Endodermal cell (in vitro differentiated cells): ENCODE measurements around the gene GNAQ. TPM values are rescaled to one million over a fixed set of nuclear protein-coding genes. Genes with fewer than 3 reads are reported as not detected.

ENCODE experiments used
- DNase-seq: peaks from one replicate; pipeline ENCODE4 v3.0.0-alpha.2; 2017
- H3K27ac ChIP-seq: 2 replicates; pipeline ENCODE4 v1.5.1; 2013; ENCODE audit warnings: mild to moderate bottlenecking, low read depth, low read length, moderate library complexity
- H3K27me3 ChIP-seq: 2 replicates; pipeline ENCODE4 v1.6.1; 2013; ENCODE audit warnings: mild to moderate bottlenecking, low read length, moderate library complexity; ENCODE audit not compliant: insufficient read depth, control insufficient read depth, poor library complexity, severe bottlenecking
- H3K36me3 ChIP-seq: 2 replicates; pipeline ENCODE4 v1.7.0; 2013; ENCODE audit warnings: mild to moderate bottlenecking, low read length, moderate library complexity; ENCODE audit not compliant: control insufficient read depth, insufficient read depth
- H3K4me1 ChIP-seq: one replicate; pipeline ENCODE4 v1.7.0; 2013; ENCODE audit warnings: low read length; ENCODE audit not compliant: control insufficient read depth, insufficient read depth
- H3K4me3 ChIP-seq: 2 replicates; pipeline ENCODE4 v1.5.1; 2013; ENCODE audit warnings: mild to moderate bottlenecking, low read length, moderate library complexity
- H3K9ac ChIP-seq: 2 replicates; pipeline ENCODE4 v1.6.1; 2013; ENCODE audit warnings: mild to moderate bottlenecking, low read length, moderate library complexity; ENCODE audit not compliant: poor library complexity, severe bottlenecking; ENCODE audit errors: extremely low read depth
- H3K9me3 ChIP-seq: 2 replicates; pipeline ENCODE4 v1.6.1; 2013; ENCODE audit warnings: mild to moderate bottlenecking, low read length, moderate library complexity; ENCODE audit not compliant: control insufficient read depth
- H3K27ac Mint-ChIP-seq: 2 replicates; pipeline ENCODE4 v1.8.0; 2020; ENCODE audit warnings: mixed read lengths
- H3K27me3 Mint-ChIP-seq: 2 replicates; pipeline ENCODE4 v1.8.0; 2021; ENCODE audit warnings: mild to moderate bottlenecking, mixed read lengths; ENCODE audit not compliant: insufficient read depth
- H3K36me3 Mint-ChIP-seq: 2 replicates; pipeline ENCODE4 v1.8.0; 2020; ENCODE audit warnings: low read depth, mixed read lengths
- H3K4me1 Mint-ChIP-seq: 2 replicates; pipeline ENCODE4 v1.8.0; 2020; ENCODE audit warnings: mixed read lengths
- H3K4me3 Mint-ChIP-seq: 2 replicates; pipeline ENCODE4 v1.8.0; 2020; ENCODE audit warnings: mild to moderate bottlenecking, moderate library complexity, mixed read lengths
- H3K9me3 Mint-ChIP-seq: 2 replicates; pipeline ENCODE4 v1.8.0; 2020; ENCODE audit warnings: mild to moderate bottlenecking, mixed read lengths
- CTCF ChIP-seq: fragments of 200-600 bp; sonication (generic); conservative IDR thresholded peaks from 2 replicates; pipeline ENCODE4 v1.5.0; 2021; ENCODE audit warnings: antibody characterized with exemption, mild to moderate bottlenecking
- WGBS, 2 experiments: methylation state at CpG; one replicate each; pipeline versions ENCODE4 v1.1.5 to v1.1.7; 2013; ENCODE audit warnings: missing lambda C conversion rate in 2 of 2, mixed read lengths in 1 of 2; ENCODE audit not compliant: insufficient coverage in 1 of 2, insufficient read length in 1 of 2; 5-methylcytosine and 5-hydroxymethylcytosine counted together
- total RNA-seq, 2 donors: library from RNA; stranded (reverse); fragmentation: NEBNext Ultra II Directional in 1 of 2; extraction: Animal tissue kit (Norgen Biotek cat#: 25700) in 1 of 2; gene quantifications; 2 replicates in 1 of 2; 3 replicates in 1 of 2; pipeline ENCODE4 v1.2.1, GENCODE V29; 2021

GNAQ gene
- total RNA-seq, 2 donors from 2014 or later: 46.0 to 57.6 TPM

GRCh38 chr9:77803423-77803822, 228.2 kb downstream of the GNAQ start:
- 89 to 100% methylated on average over 1 of the region's 1 CpG for WGBS, 2 experiments
- no peaks in the 10 kb centered on the region for H3K27me3 Mint-ChIP-seq

GRCh38 chr9:77802515-77803293, 228.9 kb downstream of the GNAQ start:
- no peaks in the 10 kb centered on the region for H3K27me3 Mint-ChIP-seq
- no peak overlapping the region for H3K27ac Mint-ChIP-seq
- H3K27me3 ChIP-seq: no peaks in the 10 kb centered on the region
- H3K27ac ChIP-seq: no peak overlapping the region
- no peak overlapping the region for H3K9ac ChIP-seq
- WGBS, 2 experiments: 45 to 91% methylated on average over 2 to 7 of the region's 7 CpGs
- H3K36me3 Mint-ChIP-seq: no peaks in the 10 kb centered on the region
- no peak for DNase-seq
- H3K9me3 ChIP-seq: no peaks in the 10 kb centered on the region
- H3K9me3 Mint-ChIP-seq: no peaks in the 10 kb centered on the region
- no peaks in the 10 kb centered on the region for H3K36me3 ChIP-seq
- H3K4me1 ChIP-seq: no peaks in the 10 kb centered on the region
- H3K4me1 Mint-ChIP-seq: peaks cover 9% of the 10 kb centered on the region
- TF ChIP-seq CTCF: no peak
- no peak overlapping the region for H3K4me3 ChIP-seq
- no peak overlapping the region for H3K4me3 Mint-ChIP-seq

More at GRCh38 chr9:77803423-77803822, 228.2 kb downstream of the GNAQ start:
- Mint-ChIP-seq H3K4me3 (no peak overlapping the region), H3K4me1 (peaks cover 16% of the 10 kb centered on the region), H3K36me3 (no peaks in the 10 kb centered on the region), H3K9me3 (no peaks in the 10 kb centered on the region), H3K27ac (no peak overlapping the region)
- Histone ChIP-seq H3K36me3 (no peaks in the 10 kb centered on the region), H3K9me3 (no peaks in the 10 kb centered on the region), H3K4me1 (no peaks in the 10 kb centered on the region), H3K9ac (no peak overlapping the region), H3K4me3 (no peak overlapping the region), H3K27me3 (no peaks in the 10 kb centered on the region), H3K27ac (no peak overlapping the region)
- DNase-seq: no peak
- TF ChIP-seq CTCF: no peak

GRCh38 chr9:77802064-77802463, 229.5 kb downstream of the GNAQ start:
- no peak overlapping the region for H3K4me3 Mint-ChIP-seq
- Histone ChIP-seq H3K36me3 (no peaks in the 10 kb centered on the region), H3K4me1 (no peaks in the 10 kb centered on the region), H3K27me3 (no peaks in the 10 kb centered on the region), H3K4me3 (no peak overlapping the region), H3K27ac (no peak overlapping the region), H3K9me3 (no peaks in the 10 kb centered on the region), H3K9ac (no peak overlapping the region)
- H3K9me3 Mint-ChIP-seq: no peaks in the 10 kb centered on the region
- no peak overlapping the region for H3K27ac Mint-ChIP-seq
- peaks cover 9% of the 10 kb centered on the region for H3K4me1 Mint-ChIP-seq
- no peak for DNase-seq
- no peak for TF ChIP-seq CTCF
- WGBS, 2 experiments: 96 to 100% methylated on average over 1 to 2 of the region's 3 CpGs
- H3K36me3 Mint-ChIP-seq: peaks cover 4% of the 10 kb centered on the region
- no peaks in the 10 kb centered on the region for H3K27me3 Mint-ChIP-seq
